ENCODE measurements around the gene SH2D3C.

- TF ChIP-seq CTCF (IDR thresholded peaks at IDR 0.05) (no peak), POLR2A (IDR thresholded peaks at IDR 0.05) (no peak)
These were observed 38.7 kb downstream of the SH2D3C start for GRCh38 chr9:127739614-127740330.
